BE2C (cell line): ENCODE measurements around the gene PARVA.
A peak's percentile ranks its signal among the peaks of the same experiment; 100 is the strongest.

Experiments
- DNase-seq: peaks from one replicate; pipeline ENCODE4 v3.0.0-alpha.2; 2020
- H3K27me3 ChIP-seq: fragments of 250-450 bp; sonication (Bioruptor Pico); 2 replicates; pipeline ENCODE4 v1.5.1; 2020; ENCODE audit warnings: mild to moderate bottlenecking
- H3K36me3 ChIP-seq: fragments of 250-450 bp; sonication (Bioruptor Pico); 2 replicates; pipeline ENCODE4 v1.5.1; 2020; ENCODE audit warnings: mild to moderate bottlenecking
- H3K4me1 ChIP-seq: fragments of 250-450 bp; sonication (Bioruptor Pico); 2 replicates; pipeline ENCODE4 v1.5.1; 2020
- H3K4me3 ChIP-seq: 2 replicates; pipeline ENCODE4 v1.5.1; 2011; ENCODE audit warnings: low read depth, low read length
- H3K9me3 ChIP-seq: fragments of 250-450 bp; sonication (Bioruptor Pico); 2 replicates; pipeline ENCODE4 v1.5.1; 2020
- CTCF ChIP-seq: IDR thresholded peaks from 2 replicates; pipeline ENCODE4 v1.5.1; 2012; ENCODE audit warnings: mild to moderate bottlenecking, low read depth, low read length

The PARVA gene

GRCh38 chr11:12408156-12408770 is 30.9 kb downstream of the PARVA start:
- H3K36me3 ChIP-seq = no peaks in the 10 kb centered on the region
- H3K4me1 ChIP-seq = peaks cover 21% of the 10 kb centered on the region
- no peaks in the 10 kb centered on the region for H3K9me3 ChIP-seq
- H3K27me3 ChIP-seq = no peaks in the 10 kb centered on the region
- H3K4me3 ChIP-seq = no peak overlapping the region
- TF ChIP-seq CTCF = no peak
- no peak for DNase-seq

GRCh38 chr11:12409621-12410005 is 32.2 kb downstream of the PARVA start:
- Histone ChIP-seq H3K9me3 (no peaks in the 10 kb centered on the region), H3K36me3 (no peaks in the 10 kb centered on the region), H3K27me3 (no peaks in the 10 kb centered on the region), H3K4me1 (peaks cover 21% of the 10 kb centered on the region), H3K4me3 (no peak overlapping the region)
- TF ChIP-seq CTCF = no peak
- DNase-seq = no peak

GRCh38 chr11:12410006-12410728 is 32.8 kb downstream of the PARVA start:
- peaks cover 25% of the 10 kb centered on the region for H3K4me1 ChIP-seq
- TF ChIP-seq CTCF = peak; percentile 52; the same call in 1 of the 2 replicates
- H3K4me3 ChIP-seq = no peak overlapping the region
- H3K9me3 ChIP-seq = no peaks in the 10 kb centered on the region
- no peaks in the 10 kb centered on the region for H3K36me3 ChIP-seq
- peak; percentile 49 for DNase-seq
- no peaks in the 10 kb centered on the region for H3K27me3 ChIP-seq

GRCh38 chr11:12411393-12411792 is 34.0 kb downstream of the PARVA start:
- H3K4me1 ChIP-seq = peaks cover 28% of the 10 kb centered on the region
- no peak for DNase-seq
- H3K4me3 ChIP-seq = no peak overlapping the region
- H3K27me3 ChIP-seq = no peaks in the 10 kb centered on the region
- TF ChIP-seq CTCF = no peak
- H3K9me3 ChIP-seq = no peaks in the 10 kb centered on the region
- no peaks in the 10 kb centered on the region for H3K36me3 ChIP-seq

DNA sequence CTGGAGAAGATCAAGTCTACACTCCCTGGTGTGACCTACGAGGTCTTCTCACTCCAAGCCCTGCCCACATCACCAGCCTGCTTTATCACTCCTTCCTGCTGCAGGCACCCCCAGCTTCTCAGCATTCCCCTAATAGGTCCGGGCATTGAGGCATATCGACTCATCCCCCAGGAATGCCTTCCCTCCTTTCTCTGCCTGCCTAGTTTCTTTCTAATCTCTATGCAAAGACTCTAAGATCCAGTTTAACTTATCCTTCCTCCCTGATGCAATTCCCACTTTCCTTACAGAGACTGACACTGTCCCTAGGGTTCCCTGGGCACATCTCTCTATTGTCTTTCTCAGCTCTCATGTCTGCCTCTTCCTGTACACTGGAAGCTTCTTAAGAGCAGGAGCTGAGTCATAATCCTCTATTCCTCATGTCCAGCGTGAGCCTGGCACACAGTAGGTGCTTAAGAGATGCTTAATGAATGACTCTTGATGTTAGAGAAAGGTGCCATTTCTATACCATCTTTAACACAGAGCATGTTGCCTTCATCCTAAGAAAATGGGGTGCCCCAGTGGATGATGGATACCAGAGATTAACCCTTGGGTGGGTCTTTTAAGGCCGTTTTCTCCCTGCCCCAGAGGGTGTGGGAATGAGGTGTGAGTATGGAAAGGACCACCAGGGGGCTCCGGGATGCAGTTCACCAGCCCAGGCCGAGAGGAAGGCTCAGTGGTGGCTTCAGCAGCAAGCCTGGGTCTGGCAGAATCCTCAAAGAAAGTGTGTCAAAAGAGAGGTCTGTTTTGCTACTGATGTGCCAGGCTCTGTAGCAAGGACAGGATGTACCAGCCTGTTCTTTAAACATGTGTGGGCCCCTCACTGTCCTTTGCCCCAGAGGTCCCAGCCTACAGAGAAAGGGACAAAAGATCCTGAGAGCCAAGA is 34.7 kb downstream of the PARVA start:
- DNase-seq = peak; percentile 79
- peaks cover 28% of the 10 kb centered on the region for H3K4me1 ChIP-seq
- peak; percentile 77 for TF ChIP-seq CTCF
- no peaks in the 10 kb centered on the region for H3K36me3 ChIP-seq
- H3K27me3 ChIP-seq = no peaks in the 10 kb centered on the region
- H3K4me3 ChIP-seq = no peak overlapping the region
- no peaks in the 10 kb centered on the region for H3K9me3 ChIP-seq
